ENCODE data around the gene SMC1B.
"Not testable (repeated sequence)": the region's sequence is repeated elsewhere in the genome, so short reads cannot be mapped to it uniquely, and the experiment has no call there.

The SMC1B gene

DNA sequence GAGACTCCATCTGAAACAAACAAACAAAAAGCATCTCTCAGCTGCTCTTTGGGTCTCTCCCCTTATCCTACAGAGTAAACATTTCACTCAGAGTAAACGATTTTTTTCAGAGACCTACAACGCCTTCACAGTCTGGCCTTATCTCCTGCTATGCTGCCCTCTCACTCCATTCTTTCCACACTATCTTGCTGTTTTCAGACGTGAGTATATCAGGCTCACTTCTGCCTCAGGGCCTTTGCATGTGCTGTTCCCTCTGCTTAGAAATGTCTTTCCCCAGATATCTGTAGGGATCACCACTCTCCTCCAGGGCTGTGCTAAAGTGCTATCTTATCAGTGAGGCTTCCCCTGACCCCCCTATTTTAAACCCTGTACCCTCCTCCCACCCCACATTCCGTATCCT is 6.6 kb upstream of the SMC1B start:
- no peak for DNase-seq

DNA sequence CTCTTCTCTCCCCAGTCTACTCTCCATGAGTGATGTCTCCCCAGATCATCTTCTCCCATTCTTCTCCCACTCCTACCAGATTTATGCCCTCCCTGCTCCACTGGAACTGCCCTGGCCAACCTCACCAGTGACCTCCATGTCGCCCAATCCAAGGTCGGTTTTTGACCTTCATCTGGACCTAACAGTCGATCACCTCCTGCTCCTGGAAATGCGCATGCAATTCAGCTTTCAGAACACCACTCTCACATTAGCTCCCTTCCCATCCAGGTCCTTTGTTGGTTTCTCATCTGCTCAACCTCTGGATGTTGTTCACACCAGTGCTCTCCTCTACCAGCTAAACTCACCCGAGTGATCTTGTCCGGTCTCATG is 5.4 kb upstream of the SMC1B start:
- no peak for DNase-seq

DNA sequence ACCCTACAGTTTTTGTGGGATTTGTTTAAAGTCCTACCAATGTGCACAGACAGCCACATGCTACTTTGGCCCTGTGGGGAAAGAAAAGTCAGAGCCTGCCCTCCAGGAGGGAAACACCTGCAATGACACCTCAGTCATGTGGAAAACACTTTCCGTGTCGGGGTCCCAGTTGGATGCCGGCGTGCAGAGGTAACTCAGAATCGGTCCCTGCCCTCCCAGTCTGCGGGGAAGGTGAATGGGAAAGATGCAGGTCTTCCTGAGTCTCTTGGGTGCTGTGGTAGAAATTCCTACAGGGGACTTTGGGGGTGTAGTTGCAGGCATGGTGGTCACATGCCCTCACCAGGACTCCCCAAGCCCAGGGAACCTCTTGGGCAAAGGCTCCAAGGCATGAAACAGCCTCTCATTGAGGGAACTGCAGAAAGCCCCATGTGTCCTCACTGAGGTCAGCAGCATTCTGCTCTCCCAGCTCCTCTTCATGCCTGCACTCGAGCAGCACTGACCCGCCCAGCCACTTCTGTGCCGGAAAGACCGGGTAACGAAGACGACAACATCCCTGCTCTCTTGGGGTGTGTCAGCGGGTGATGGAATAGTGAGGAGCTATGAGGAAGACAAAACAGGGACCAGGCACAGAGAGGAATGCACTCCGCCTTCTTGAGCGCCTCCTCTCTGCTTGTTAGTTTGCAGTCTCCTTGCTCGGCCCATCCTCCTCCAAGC is 4.8 kb upstream of the SMC1B start:
- DNase-seq, result no peak

DNA sequence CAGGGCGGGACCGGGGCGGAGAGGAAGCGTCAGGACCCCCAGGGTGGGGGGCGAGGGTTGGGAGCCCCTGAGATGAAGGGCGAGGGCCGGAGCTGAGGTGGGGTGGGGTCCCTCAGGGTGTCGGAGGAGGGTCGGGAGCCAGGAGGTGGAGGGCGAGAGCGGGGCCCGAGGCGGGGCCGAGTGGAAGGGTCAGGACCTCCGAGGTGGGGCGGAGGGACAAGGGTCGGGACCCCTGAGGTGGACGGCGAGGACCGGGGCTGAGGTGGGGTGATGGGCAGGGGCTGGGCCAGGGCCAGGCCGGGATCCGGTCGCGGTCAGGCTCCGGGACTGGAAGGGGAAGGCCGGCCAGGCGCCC is 409 bp downstream of the SMC1B start:
- no peak for DNase-seq

DNA sequence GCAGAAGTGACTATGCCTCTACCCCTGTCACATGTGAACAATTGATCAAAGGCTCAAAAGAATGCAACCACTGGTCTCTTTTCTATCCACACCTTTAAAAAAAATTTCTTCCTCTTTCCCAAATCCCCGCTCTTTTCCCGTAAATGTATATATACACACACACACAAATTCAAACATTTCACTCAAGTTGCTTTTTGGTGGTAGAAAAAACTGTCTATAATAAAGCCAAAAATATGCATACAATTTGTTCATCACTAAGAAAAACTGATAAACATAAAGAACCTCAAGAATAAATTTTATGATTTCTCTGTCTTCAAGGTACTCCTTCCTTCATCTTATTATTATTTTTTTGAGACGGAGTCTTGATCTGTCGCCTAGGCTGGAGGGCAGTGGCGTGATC is 5.6 kb downstream of the SMC1B start:
- no peak for DNase-seq

DNA sequence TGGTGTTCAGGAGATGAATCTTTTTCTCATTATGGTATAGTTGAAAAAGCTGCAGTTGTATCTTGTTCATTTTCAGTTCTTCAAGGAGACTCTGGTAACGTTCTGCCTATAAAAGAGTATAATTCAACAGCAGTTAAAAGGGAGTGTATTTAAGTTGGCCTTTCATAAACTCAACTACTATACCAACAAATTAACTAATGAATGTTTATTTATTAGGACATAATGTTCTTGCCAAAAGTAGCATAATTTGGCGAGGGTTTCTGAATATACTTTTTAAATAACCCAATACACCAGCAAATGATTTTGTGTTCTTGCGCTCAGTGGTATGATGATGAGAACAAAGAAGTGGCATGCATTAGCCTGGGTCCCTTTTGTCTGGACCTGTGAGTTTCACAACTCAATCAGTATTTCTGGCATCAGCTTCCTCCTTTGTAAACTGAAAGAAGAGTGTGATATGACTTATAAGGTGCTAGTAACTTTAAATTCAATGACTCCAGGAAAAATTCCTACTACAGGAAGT is 10.9 kb downstream of the SMC1B start:
- no peak for DNase-seq

DNA sequence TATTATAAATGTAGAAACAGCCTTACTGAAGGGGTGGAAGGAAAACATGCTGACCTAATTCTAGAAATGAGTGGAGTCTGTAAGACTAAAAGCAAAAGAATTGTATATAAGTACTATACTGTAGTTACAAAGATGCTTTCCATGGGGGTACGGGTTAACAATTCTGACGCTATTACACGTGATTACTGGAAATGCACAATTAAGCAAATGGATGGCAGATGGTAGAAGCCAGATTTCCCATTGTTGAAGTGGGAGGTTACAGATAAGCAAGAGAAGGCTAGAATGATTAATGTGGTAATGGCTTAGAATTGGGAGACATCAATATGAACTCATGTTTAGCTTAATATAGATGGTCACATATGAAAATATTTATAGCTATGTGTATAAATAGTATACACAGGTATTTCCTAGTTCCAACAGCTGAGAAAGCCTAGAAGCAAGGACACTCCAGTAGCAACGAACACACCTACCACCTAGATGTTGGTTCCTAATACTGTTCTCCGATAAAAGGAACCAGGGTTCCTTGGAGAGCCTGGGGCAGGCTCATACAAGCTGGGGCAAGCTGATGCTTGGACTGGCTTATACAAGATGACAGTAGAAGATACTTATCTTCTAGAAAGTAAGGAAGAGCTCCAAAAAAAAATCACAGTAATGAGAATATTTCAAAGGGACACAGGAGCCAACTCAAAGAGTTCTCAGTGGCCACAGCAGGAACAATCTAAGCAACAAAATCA is 13.5 kb downstream of the SMC1B start:
- DNase-seq, result no peak

DNA sequence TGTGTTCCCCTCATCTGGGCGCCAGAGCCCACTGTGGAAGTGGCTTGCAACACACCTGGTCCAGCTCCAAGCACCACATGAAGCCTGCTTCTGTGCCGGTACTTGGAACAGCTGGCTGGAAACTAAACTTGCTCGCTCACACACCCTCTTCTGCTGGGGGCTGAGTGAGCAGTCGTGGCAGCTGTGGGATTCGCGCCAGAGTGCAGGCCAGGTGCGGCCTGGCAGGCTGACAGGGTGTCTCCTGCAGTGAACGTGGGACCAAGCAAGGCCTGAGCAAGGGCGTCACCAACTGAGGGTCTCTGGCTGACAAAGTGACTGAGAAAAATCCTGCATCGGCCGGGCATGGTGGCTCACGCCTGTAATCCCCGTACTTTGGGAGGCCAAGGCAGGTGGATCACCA is 15.2 kb downstream of the SMC1B start:
- DNase-seq, result no peak

DNA sequence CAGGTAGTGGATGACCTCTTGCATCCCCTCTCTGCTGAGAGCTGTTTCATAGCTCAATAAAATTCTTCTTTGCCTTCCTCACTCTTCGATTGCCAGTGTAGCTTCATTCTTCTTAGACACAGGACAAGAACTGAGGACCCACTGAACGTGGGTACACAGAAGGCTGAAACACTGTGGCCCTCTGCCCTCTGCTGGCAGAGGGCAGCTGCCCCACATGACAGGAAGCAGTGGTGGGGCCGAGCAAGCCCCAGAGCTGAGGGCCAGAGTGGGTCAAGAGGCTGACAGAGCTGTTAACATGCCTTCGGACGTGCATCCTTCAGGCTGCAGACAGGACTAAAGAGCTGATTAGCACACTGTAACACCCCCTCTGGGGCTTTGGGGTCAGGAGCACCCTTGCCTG is 15.6 kb downstream of the SMC1B start:
- peak in 1 of 2 donors; percentile 16 for DNase-seq

DNA sequence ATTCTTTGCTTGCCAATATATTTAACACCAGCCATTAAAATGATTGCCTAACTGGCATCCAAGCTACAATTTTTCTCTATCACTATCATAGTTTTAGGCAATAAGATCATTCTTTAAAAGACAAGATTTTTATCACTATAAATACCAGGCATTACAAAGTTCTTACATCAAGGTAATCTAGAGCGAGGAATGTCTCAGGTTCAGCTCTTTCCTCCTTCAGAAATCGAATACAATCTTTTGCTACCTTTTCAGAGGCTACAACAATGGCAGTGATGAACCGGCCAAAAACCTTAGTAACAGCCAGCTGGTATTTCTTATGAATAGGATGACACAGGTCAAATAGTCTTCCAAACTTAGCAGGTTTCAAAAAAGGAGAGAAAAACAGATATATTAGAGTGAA is 23.9 kb downstream of the SMC1B start:
- no peak for DNase-seq

DNA sequence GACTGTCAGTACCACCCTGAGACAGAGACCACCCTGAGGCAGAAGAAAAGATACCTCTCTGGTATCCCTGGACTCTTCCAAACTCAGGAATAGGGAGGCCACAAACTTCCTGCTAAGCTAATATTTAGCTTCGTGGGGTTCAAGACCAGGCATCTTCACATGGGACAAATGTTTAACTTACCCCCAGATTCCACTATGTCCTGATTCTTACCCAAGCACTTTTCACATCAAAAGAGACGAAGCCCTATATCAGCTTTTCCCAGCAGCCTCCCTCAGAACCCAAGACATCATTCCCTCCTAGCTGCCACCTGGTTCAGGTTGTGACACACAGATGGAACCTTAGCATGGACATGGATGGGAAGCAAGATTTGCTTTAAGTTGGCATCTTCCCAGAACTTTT is 32.1 kb downstream of the SMC1B start:
- DNase-seq, result no peak

DNA sequence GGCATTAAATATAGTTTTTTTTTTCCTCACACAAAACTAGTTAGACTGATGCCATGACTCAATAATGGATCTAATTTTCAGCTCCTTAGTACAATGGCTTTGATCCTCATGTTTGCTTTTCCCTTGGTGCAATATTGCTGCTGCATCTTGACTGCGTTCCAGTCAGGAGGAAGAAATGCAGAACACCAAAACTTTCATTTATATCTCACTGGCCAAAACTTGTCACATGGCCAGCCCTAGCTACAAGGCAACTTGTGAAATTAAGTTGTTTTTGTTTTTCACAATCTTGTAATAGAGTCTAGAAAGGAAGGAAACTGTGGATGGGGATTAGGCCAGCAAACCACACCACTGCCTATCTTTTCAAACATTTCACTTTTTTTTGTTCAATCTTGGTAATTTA is 36.7 kb downstream of the SMC1B start:
- DNase-seq, result no peak

DNA sequence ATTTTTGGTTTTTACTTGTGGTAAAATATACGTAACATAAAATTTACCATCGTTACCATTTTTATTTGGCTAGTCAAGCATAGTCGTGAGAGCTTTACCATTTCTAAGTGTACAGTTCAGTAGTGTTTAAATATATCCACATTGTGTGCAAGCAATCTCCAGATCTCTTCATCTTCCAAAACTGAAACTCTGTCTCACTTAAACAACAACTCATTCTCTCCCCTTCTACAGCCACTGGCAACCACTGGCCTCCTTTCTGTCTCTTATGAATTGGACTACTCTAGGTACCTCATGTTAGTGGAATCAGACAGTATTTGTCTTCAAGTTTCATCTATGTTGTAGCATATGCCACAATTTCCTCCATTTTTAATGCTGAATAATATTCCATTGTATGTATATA is 37.4 kb downstream of the SMC1B start:
- no peak for DNase-seq

DNA sequence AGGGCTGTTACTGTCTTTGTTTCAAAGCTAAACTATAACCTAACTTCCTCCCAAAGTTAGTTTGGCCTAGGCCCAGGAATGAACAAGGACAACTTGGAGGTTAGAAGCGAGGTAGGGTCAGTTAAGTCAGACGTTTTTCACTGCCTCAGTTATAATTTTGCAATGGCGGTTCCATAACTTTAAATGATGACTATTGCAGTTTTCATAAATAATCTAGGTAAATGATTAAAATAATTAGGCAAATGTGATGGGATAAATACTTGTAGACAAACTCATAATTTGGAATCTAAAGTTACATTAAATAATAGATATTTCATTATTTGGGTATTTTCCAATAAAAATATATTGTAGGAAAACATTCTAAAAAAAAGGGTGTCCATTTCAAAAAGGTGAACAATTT is 39.8 kb downstream of the SMC1B start:
- not testable (repeated sequence) for DNase-seq

DNA sequence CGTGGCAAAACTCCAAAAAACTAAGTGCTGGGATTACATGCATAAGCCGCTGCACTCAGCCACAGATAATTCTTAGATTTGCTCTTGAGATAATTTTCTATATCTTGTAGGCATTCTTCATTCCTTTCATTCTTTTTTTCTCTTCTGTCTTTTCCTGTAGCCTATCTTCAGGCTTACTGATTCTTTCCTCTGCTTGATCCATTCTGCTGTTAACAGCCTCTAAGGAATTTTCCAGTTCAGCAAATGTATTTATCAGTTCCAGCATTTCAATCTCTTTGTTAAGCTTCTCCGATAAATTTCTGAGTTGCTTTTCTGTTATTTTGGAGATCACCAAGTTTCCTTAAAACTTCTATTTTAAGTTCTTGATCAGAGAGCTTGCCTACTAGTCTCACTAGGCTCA is 46.7 kb downstream of the SMC1B start:
- no peak for DNase-seq

DNA sequence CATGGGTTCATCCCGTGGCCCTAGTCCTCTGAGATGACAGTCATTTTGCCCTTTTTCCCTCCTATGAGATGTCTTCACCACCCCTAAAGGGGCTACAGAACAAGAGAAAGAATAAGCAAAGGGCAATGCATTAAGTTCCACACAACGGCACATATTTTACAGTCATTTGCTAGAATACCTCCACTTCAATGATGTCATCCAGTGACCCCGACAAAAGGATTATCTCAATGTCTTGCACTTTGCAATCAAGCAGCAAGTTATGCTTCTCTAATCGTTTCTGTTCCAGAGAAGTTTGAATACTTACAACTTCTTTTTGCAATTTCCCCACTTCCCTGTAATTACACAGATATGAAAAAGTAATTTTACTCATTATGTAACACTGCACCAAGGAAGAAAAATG is 53.8 kb downstream of the SMC1B start:
- DNase-seq, result no peak

DNA sequence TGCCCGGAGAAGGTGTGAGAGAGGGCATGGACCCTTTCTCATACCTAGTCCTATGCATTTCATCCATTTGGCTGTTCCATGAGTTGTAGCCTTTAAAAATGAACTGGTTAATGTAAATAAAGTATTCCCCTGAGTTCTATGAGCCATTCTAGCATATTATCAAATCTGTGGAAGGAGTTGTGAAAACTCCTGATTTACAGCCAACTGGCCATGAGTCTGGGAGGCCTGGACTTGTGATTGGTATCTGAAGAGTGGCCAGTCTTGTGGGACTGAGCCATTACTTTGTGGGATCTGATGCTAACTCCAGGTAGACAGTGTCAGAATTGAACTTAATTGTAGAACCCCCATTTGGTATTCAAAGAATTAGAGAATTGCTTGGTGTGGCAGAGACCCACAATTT is 55.3 kb downstream of the SMC1B start:
- no peak for DNase-seq

DNA sequence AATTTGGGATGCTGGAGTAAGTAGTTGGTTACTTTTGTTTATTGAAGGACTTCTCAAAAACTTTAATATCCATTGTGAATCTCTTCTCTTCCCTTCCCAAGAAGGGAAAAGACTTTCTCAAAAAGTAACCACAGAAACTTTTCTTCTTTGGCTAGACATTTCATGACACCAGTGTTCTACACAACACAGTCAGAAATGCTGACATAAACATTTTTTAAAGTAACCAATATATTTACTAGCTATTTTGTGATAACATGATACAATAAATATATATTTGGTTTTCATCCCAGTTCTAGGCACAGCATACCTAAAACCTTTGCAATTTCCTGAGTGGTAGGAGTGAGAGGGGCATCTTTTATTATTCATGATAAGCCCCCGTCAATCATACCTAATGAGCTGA is 55.9 kb downstream of the SMC1B start:
- no peak for DNase-seq

DNA sequence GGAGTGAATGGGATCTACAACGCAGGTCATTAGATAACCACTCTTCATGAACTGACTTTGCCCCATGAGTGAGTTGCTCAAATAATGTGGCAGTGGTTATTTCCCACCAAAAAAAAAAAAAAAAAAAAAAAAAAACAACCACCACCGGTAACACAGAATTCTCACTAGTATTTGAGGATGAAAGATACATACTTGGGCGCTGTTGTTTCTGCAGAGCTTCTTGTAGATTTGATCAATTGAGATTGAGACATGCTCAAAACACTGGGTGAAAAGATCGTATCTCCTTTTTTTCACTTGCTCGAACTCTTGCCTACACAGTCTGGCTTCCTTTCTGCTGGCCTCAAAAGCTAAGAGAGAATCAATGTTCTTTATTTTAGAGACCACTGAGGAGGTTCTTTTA is 59.6 kb downstream of the SMC1B start:
- no peak for DNase-seq

DNA sequence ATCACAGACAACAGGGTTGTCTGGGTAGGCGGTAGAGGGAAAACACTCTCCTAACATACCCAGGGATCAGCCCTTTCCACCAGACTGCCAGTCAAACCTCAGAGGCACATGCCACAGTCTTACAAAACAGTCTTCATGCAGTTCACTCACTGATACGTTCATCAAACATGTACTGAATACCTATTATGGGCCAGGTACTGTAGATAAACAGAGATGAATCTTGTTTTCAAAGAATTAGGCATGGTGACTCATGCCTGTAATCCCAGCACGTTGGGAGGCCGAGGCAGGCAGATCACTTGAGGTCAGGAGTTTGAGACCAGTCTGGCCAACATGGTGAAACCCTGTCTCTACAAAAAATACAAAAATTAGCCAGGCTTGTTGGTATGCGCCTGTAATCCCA is 60.6 kb downstream of the SMC1B start:
- not testable (repeated sequence) for DNase-seq

DNA sequence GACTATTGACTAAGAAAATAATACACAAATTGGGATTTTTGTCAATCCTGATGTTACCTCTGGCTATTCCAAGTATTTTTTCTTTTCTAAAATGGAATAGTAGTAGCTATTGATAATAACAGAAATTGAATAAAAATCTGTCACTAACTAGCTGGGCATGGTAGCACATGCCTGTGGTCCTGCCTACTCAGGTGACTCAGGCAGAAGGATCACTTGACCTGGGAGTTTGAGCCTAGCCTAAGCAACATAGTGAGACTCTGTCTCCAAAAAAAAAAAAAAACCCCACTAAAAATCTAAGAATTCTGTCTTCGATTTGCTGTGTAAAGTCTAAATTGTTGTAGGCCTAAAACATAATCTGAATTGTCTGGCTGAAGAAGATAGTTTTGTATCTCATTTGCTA is 61.4 kb downstream of the SMC1B start:
- no peak for DNase-seq

DNA sequence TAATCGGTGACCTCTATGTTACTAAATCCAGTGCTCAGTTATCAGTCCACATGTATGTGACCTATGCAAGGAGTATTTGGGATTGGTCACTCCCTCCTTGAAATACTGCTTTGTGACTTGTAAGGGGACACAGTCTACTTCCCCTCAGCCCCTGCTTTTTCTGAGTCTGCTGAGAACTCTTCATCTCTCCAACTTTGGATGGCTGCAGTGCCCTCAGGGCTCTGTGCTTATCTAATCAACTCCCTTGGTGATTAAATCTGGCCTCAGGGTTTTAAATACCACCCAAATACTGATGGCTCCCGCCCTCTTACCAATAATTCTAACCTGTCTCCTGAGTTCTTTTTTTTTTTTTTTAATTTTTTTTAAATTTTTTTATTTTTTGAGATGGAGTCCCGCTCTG is 63.5 kb downstream of the SMC1B start:
- DNase-seq, result no peak

DNA sequence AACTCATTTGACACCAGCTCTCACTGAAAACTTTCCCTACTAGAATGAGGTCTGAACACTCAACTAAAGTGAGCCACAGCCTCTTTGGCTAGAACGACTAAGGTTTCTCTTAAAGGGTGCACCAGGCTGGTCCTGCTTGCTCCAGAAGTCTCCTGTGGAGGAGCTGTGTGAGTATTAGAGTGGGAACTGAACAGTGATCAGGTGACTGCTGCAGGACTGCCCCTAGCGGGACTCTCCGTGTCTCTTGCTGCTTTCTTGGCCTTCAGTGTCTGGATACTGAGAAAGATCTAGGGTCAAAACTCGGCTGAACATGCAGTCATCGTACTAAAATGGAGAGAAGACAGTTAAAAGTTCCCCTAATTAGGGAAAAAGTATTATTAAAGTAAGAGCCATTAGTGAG is 69.1 kb downstream of the SMC1B start:
- no peak for DNase-seq

DNA sequence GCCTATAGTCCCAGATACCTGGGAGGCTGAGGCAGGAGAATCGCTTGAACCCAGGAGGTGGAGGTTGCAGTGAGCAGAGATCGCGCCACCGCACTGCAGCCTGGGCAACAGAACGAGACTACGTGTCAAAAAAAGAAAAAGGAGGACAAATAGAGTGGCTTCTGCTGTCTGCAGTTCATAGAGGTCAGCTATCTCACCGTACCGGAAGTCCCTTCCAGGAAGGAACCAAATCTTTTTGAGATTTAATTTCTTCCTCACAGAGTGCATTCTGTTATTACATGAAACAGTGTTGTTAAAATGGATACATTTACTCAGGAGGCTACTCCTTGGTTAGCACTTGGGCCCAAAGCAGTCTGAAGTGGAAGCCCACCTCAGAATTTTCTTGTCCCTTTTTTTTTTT is 70.3 kb downstream of the SMC1B start:
- no peak for DNase-seq

DNA sequence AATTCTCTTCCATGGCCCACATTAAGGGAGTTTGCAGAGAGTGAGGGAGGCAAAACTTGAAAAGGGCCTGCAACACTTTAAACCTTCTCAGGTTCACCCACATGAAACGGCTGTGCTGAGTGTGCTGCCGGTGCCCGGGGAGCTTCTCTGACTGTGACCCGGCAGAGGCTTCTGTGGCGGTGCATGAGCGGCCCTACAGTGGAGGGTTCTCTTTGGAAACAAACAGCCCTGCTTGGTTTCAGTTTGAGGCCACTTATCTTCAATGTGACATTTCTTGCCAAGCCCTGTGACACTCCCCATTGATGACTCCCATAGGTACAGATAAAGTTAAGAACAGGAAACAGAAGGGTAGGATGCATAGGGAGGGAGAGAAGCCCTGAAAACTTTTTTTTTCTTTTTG is 71.9 kb downstream of the SMC1B start:
- peak; percentile 48 to 51 for DNase-seq
